Retina (tissue), 1 donor: ENCODE measurements around the gene NTPCR.
A peak's percentile ranks its signal among the peaks of the same experiment; 100 is the strongest.
"Not testable (repeated sequence)": the region's sequence is repeated elsewhere in the genome, so short reads cannot be mapped to it uniquely, and the experiment has no call there.

Source experiments
- DNase-seq: peaks from one replicate; pipeline ENCODE4 v3.0.0-alpha.2; 2016

The NTPCR gene, protein sequence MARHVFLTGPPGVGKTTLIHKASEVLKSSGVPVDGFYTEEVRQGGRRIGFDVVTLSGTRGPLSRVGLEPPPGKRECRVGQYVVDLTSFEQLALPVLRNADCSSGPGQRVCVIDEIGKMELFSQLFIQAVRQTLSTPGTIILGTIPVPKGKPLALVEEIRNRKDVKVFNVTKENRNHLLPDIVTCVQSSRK

DNA sequence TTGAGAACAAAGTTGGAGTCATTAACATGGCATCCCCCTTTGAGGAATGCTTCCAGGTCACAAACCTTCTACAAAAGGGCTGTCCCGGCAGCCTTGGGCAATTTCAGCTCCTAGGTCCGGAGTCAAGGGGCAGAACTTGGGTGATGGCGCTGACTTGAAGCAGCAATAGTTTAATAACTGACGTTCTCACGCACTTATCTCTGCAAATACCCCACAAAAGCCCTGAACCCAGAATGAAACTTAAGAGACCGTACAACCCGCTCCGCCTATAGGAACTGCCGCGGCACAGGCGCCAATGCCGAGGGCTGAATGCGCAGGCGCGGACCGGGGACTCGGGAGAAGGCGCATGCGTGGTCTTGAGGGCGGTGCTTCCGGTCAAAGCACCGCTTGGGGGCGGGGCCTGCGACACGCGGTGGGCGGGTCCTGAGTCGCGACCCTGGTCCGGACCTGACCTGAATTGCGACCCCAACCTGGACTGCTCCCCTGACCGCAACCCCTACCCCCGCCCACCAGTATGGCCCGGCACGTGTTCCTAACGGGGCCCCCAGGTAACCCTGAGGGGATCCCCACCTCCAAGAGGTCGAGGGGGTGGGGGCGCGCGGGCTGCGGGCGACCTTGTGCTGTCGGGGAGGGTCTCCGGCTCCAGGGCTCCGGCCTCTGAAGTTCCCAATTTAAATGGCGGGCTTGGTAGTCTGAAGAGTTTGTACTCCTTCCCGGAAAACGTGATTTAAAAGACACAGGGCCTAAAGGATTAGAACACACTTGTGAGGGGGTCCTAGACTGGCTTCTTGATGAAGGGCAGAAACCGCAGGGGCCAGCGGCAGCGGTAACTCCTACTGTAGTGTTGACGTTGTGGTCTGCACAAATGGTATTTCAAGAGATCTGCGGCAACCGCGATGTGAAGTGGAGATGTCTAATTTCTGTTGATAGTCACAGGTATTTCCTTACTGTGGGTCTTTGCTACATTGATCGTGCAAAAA lies at the start of gene NTPCR:
Gene NTPCR, plus strand, starts transcription at position 415 of the 980 bp plus-strand sequence. Its CDS starts 100 bp downstream, at position 515.
- peak; percentile 97 for DNase-seq

DNA sequence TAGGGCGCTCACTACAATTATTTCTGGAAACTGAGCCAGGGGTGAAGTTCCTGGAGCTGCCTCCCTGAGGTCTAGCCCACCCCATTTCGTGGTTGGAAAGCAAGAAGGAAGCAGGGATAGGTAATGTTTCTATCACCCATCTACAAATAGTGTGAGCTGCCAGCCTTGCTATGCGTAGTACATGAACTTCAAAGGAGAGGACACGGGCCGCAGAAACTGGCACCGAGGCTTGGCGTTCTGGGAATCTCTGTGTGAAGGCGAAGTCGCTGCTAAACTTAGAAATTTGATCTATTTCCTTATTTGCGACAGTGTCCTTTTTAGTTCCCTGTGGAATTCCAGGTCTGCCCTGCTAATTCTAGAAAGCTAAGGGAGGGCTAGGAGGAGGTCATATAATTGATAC lies 49.6 kb upstream of the NTPCR start:
- no peak for DNase-seq

DNA sequence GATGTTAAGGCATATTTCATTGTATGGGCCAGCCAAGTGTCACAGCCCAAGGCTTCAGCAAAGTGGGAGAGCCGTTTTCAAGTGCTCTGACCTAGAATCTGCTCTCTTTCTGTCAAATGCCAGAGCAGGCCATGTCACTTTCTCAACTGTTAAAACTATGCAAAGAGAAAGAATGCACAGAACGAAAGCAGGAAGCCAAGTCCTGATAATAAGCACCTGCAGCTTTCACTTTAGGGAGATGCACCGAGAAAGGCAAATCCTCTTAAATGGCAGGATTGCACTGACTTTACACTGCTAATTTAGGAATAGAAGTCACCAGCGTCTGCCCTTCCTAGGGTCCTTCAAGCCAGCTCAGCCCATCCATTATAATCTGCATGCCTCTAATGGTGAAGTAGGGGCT lies 49.2 kb upstream of the NTPCR start:
- DNase-seq, result peak; percentile 18

DNA sequence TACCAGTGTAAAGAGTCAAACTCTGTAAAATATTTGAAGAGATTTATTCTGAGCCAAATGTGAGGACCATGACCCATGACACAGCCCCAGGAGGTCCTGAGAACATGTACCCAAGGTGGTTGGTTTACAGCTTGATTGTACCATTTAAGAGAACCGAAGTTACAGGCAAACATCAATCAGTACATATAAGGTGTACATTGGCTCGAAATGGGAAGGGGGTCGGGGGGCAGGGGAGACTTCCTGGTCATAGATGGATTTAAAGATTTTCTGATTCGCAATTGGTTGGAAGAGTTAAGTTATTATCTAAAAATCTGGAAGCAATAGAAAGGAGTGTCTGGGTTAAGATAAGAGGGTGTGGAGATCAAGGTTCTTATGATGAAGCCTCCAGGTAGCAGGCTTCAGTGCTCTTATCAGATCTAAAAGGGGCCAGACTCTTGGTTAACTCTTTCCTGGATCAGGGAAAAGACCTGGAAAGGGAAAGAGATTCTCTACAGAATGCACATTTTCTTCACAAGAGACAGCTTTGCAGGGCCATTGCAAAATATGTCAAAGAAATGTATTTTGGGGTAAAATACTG lies 47.5 kb upstream of the NTPCR start:
- DNase-seq, result no peak

DNA sequence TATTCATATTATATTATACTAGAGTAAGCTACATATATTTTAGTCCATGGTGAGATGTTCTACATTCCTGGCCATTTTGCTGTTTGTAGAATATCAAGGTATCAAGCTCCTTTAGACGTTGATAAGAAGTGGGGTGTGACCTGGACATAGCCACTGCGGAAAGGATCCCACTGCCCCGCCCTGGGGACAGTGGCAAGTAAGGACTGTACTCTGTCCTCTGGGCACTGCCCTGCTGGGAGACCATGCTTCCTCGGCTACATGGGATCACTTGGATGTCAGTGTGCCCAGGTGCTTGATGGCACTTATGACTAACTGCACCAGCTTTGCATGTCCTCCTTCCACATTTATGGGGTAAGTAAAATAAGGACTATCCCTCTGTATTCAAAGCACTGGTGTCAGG lies 46.3 kb upstream of the NTPCR start:
- DNase-seq, result no peak

DNA sequence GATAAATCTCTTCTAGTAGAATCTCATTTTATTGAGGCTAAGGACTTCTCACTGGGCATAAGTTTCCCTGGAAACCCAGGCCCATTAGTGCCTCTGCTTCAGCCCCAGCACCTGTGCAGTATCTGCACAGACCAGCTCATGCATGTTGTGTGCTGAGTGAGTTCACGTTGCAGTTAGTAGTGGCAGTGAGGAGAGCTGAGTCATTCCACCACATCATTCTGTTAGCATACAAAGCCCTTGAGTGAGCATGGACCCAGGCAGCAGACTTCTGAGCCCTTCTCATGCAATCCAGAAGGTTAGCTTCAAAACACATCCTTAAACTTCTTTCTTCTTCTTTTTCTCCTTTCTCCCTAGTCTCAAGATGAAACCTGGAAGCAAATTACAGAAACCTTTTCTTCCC lies 45.8 kb upstream of the NTPCR start:
- DNase-seq, result no peak

DNA sequence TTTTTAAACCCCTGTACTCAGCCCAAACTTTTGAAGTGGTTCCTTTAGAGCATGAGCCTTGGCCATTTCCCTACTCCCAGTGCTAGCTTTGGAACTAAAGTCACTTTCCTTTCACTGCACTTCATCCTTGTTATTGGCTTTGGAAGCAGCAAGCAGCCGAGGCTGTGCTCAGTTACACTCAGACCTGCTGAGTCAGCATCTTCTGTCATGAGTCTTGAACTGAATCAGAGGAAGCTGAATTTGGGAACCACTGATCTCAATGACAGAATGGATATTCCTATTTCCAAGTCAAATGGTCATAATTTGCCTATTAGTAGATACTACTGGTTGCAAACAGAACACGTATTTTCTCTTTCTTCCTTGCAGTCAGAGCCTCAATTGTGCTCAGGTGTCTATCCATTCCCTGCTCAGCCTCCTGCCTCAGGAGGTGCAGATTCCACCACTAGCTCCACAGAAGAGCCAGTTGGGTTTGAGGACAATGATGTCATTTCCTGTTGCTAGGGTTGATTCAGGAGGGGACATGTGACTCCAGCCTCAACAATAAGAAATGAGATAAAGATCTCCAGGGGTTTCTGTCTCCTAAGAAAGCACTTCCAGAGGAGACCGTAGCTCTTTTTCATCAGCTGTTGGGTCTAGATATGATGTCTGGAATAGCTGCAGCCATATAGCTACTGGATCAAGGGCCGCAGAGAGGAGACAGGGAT lies 44.9 kb upstream of the NTPCR start:
- no peak for DNase-seq

DNA sequence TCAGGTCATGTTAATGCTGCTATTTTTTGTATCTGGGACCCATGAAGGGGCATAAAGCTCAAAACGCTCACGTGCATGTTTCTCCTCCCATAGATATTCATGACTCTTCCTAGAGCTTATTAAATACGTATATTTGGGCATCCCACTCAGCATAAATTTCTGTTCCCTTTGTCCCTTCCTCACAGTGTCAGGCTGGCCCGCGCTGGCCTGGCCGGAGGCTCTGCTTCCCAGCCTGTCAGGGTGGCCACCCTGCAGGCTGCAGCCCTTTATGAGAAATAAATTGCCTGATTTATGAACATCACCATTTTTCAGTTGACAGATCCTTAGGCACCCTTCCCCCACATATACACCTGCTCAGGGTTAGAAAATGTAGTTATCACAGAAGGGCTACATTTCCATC lies 44.0 kb upstream of the NTPCR start:
- no peak for DNase-seq

DNA sequence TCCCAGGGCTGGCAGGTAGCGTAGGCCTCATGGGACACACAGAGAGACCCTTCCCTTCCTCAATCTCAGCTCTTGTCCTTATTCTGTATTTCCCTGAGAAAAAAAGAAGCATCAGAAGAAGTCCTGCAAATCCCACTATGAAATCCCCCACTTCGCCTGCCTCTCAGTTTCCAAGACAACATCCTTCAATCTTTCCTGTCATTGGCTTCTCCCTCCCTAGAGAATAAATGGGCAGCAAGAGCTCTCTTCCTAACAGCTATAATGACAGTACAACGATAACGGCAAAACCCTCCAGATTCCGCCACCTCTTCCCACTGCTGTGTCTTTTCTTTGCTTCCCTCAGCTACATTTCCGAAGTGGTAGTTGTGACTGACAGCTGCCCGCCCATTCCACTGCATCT lies 41.6 kb upstream of the NTPCR start:
- peak; percentile 18 for DNase-seq

DNA sequence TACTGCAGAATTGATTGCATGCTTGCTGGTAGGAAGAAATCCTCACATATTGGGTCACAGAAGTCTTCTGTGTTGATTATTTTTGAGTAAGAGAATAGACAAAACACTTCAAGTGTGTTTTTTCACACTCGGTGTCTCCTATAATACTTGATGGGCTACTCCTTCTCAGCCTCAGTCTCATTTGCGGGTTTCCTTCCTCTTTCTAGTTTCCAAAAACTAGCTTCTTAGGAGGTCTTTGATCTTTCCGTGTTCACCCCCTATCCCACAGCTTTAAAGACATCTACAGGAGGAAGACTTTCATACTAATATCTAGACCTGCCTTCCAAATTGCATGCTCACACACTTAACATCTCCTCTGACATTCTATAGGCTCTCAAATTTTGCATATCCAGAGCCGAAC lies 40.7 kb upstream of the NTPCR start:
- DNase-seq, result no peak

DNA sequence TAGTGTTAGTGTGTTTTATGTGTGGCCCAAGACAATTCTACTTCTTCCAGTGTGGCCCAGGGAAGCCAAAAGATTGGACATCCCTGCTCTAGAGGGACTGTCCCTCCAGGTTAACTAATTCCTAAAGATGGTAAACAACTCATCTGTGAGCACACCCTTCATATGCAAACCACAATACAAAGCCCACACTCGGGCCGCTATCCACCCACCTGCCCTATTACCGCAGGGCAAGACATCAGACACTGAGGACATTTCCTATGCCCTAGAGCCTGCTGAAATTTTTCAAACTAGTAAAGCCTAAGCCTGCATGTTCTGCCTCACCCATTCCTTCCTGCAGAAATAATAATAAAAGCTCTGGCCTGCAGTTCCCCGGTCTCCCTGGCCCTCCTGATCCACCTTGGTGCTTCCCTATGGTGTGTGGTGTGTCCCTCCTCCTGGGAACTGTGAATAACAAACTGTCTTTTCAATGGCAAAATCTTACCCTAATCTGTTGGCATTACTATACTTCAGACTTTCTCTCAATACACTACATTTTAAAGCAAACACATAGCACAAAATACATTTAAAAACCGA lies 39.3 kb upstream of the NTPCR start:
- DNase-seq, result no peak

DNA sequence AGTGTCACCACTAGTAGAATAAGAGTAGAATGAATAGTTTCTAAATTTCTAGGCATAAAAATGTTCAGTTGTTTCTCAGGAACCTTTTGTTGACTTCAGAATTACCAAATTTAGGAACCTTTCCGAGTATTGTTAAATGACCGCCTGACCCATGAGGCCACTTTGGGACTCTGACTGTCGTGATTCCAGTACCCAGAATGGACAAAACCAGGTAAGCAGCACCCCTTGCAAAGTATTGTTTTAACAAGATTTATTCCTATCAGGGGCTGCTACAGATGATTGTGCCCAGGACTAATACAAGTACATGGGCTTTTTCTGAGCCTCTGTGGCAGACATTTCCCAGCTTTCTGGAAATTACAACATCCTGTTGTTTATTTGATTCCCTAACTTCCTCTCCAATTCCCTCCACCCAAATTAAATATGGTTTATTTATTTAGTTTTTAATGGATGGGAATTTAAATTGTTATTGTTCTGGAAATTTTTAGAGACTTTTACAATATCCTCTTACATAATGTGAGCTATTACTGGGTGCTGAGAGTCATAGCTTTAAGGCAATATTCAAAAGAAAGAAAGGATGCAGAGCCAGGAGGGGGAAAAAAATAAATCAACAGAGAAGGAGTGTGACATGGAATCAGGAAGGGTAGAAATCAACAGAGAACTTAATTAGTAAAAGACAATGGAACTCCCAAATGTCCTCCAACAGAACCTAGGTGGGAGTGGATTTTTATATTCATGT lies 37.4 kb upstream of the NTPCR start:
- DNase-seq, result no peak

DNA sequence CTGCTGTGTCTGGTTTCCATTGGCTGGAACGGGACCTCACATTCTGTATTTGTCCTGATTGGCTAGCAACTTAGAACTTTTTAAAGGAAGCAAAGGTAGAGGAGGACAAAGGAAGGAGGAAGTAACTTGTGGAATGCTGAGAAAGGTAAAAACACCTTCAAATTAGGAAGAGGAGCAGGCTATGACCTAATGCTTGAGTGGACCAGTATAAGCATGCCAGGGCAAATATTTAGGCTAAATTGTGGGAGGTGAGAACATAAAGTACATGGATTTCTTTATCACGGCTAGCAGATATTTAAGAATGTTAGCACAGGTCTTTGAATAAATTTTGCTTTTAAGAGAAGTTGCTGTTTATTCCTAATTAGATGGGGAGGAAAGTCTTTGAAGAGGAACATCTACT lies 36.1 kb upstream of the NTPCR start:
- not testable (repeated sequence) for DNase-seq

DNA sequence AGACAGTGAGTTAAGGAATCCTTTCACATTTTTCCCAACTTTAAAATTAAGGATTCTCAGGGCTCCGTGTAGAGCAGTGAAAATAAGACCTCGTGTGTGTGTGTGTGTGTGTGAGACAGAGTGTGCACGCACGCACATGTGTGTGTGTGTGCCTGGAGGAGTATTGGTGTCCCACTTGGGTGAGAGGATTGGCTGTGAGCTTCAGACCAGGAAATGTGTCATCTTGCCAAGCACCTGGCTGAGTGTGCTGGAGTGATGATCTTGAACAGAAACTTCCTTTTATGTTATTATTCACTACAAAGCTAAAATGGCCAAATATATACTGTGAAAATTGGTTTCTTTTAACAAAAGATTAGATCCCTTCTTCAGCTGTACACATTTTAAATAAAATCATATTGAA lies 35.2 kb upstream of the NTPCR start:
- DNase-seq, result no peak

DNA sequence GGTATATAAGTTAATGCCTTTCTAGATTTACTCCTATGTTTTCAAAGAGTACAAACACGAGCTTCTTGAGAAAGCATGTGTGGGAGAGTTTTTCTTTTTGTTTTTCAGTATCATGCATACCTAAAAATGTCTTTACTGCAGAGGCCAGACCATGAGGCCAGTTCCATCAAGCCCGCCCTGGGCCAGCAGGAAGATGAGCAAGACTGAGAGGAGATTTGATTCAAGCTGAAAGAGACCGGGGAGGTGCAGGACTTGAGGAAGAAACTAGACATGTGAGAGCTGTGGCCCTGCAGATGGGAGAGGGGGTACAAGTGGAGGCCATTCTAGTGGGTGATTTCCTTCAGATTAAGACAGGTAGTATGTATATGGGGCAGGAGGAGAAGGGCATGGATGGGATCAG lies 33.4 kb upstream of the NTPCR start:
- no peak for DNase-seq

DNA sequence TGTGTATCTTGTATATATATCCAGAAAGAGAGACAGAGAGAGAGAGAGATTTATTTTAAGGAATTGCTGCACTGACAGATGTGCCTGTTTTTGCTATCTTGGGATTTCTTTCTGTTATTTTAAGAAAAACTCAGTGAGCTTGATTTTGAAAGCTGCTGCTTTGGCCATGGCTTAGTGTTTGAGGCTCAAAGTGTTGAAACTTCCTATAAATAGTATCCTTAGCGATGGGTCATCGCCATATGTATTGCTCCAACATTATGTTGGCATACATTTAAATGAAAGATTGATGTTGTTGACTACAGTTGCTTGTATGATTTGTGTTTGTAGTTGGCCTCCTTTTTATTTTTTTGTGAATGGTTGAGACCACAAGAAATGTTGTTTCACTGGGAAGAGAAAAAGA lies 29.0 kb upstream of the NTPCR start:
- DNase-seq, result no peak

DNA sequence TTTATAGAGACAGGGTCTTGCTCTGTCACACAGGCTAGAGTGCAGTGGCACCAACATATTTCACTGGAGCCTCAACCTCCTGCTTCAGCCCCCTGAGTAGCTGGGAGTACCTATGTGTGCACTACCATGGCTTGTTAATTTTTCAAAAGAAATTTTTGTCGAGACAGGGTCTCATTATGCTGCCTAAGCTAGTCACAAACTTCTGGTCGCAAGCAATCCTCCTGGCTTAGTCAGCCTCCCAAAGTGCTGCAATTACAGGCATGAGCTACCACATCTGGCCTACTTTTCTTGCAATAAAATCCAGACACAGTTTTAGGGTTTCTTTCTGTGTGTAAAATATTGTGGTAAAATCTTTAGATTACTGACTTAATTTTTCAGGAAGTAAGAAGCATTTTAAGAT lies 27.9 kb upstream of the NTPCR start:
- DNase-seq, result no peak

DNA sequence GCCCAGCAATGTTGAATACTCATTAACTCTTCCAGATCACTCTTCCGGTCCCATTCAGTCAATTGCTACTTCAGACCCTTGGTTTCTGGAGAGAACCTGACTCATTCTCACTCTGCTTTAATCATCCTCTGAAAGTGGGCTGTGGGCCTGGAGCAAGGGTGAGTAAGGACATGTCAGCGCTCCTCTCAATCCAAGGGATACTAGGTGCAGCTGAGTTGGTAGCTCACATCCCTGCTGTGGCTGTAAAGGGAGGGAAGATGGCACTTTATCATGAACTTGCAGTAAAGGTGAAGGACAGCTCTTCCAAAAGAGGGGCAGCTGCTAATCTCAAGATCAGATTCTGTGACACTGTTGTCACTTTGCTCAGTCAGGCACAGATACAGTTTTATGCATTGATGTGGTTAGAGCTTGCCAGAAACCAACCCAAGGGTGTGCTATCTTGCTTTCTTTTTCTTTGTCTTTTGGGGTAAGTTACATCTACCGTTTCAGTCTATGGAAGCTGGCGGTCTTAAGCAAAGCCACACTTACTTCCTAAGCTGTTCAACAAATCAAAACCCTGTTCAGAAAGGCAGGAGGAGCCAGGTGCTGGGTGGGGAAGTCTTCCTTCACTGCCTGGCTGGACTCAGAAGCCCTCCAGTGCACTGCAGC lies 26.5 kb upstream of the NTPCR start:
- DNase-seq, result peak; percentile 21

DNA sequence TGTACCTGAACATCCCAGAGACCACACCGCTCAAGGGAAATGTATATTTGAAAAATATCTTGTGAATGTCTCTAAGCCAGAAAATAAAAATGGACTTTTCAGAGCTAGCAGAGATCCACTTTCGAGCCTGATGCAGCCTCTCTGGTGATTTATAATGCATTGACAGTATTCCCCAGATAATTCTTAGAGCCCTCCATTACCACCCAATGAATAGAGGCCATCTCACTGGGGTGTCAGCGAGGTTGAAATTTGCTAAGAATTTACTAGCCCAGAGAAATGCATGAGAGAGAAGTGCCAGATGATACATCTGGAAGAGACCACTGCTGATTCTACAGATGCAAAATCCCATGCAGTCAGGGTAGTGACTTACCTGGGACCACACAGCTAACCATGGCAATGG lies 25.5 kb upstream of the NTPCR start:
- no peak for DNase-seq

DNA sequence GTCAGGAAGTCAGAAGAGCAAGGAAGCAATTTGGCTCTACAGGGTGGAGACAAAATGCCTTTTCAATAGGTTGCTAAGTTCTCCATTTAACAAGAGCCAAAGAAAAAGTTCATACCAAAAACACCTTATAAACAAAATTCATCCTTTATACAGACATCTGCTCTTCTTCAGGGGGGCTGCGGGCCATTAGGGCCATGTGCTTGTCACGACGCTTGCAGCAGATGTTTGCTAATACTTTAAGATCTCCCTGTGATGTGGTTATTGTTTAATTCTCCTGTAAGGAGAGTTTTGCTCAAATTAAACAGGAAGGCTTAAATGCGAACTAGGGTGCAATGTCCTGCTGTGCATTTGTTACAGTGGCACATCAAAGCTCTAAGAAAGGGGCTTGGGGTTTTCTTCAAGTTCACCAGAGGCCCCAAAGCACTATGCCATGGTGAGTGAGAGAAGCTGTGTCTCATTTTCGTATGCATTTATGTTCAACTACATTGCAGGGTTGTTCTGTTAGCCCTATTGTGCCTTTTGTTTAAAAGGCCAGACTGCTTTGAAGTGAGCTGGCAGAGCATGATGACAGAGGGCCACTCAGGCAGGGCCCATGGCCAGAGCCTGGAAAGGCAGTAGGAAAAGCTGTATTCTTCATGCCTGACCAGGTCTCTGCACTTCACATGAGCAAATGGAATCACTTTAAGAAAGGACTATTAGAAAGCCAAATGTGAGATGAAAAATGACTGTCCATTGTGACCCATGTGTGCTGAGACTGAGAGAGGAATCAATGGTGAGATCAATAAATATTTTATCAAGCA lies 24.8 kb upstream of the NTPCR start:
- peak; percentile 70 for DNase-seq

DNA sequence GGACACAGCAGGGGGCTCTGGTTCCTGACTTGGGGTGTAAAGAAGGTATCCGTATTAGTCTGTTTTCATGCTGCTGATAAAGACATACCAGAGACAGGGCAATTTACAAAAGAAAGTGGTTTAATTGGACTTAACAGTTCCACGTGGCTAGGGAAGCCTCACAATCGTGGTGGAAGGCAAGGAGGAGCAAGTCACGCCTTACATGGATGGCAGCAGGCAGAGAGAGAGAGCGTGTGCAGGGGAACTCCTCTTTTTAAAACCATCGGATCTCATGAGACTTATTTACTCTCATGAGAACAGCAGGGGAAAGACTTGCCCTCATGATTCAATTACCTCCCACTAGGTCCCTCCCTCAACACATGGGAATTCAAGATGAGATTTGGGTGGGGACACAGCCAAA lies 23.2 kb upstream of the NTPCR start:
- not testable (repeated sequence) for DNase-seq
